ENCODE measurements around the gene NLRC3.
"Not testable (repeated sequence)": the region's sequence is repeated elsewhere in the genome, so short reads cannot be mapped to it uniquely, and the experiment has no call there.

NLRC3 gene

GRCh38 chr16:3513892-3514583 is 63.2 kb downstream of the NLRC3 start:
- DNase-seq (ENCODE audit: low read depth), result no peak

- DNase-seq (ENCODE audit: low read depth), result no peak
Observed at GRCh38 chr16:3511286-3512180, 65.7 kb downstream of the NLRC3 start.

GRCh38 chr16:3510416-3510815 is 66.8 kb downstream of the NLRC3 start:
- DNase-seq (ENCODE audit: low read depth), result no peak

- no peak for DNase-seq (ENCODE audit: low read depth)
Observed at GRCh38 chr16:3509470-3509928, 67.7 kb downstream of the NLRC3 start.

GRCh38 chr16:3508736-3509135 is 68.5 kb downstream of the NLRC3 start:
- no peak for DNase-seq (ENCODE audit: low read depth)

GRCh38 chr16:3503523-3503922 is 73.7 kb downstream of the NLRC3 start:
- DNase-seq (ENCODE audit: low read depth), result no peak

GRCh38 chr16:3501783-3502400 is 75.3 kb downstream of the NLRC3 start:
- no peak for DNase-seq (ENCODE audit: low read depth)

GRCh38 chr16:3501412-3501761 is 75.8 kb downstream of the NLRC3 start:
- DNase-seq (ENCODE audit: low read depth), result not testable (repeated sequence)

- DNase-seq (ENCODE audit: low read depth), result no peak
Observed at GRCh38 chr16:3498988-3499387, 78.2 kb downstream of the NLRC3 start.

- DNase-seq (ENCODE audit: low read depth), result no peak
Observed at GRCh38 chr16:3497771-3498170, 79.4 kb downstream of the NLRC3 start.

- DNase-seq (ENCODE audit: low read depth), result no peak
Observed at GRCh38 chr16:3496386-3496785, 80.8 kb downstream of the NLRC3 start.

- no peak for DNase-seq (ENCODE audit: low read depth)
Observed at GRCh38 chr16:3495176-3495575, 82.0 kb downstream of the NLRC3 start, which contains the start of gene C16orf90. Gene C16orf90, minus strand, starts transcription at chr16:3495489. Its CDS starts 68 bp downstream, at chr16:3495421.

- no peak for DNase-seq (ENCODE audit: low read depth)
Observed at GRCh38 chr16:3494386-3494973, 82.7 kb downstream of the NLRC3 start.

- DNase-seq (ENCODE audit: low read depth), result no peak
Observed at GRCh38 chr16:3492356-3492755, 84.8 kb downstream of the NLRC3 start.

- no peak for DNase-seq (ENCODE audit: low read depth)
Observed at GRCh38 chr16:3490911-3491629, 86.1 kb downstream of the NLRC3 start.

Measured in HS-5 (cell line).